Naive B cell (primary cell): ENCODE measurements around the gene RABGAP1L. TPM values are rescaled to one million over a fixed set of nuclear protein-coding genes. Genes with fewer than 3 reads are reported as not detected.
A peak's percentile ranks its signal among the peaks of the same experiment; 100 is the strongest.
"Not testable (repeated sequence)": the region's sequence is repeated elsewhere in the genome, so short reads cannot be mapped to it uniquely, and the experiment has no call there.

Source experiments
- ATAC-seq, 2 donors: fragments of 150-1000 bp; cut with Tn5 transposase; 2 replicates each; pipeline ENCODE4 v1.10.0; 2021; ENCODE audit warnings: low read depth in 2 of 2, mild to moderate bottlenecking in 2 of 2, moderate library complexity in 2 of 2
- DNase-seq: peaks from one replicate; pipeline ENCODE4 v3.0.0; 2022
- H3K27ac Mint-ChIP-seq, 6 donors: one replicate each; pipeline ENCODE4 v1.8.0; 2020 to 2022; ENCODE audit warnings: mild to moderate bottlenecking in 6 of 6, mixed read lengths in 6 of 6, moderate library complexity in 5 of 6, inconsistent platforms in 2 of 6
- H3K27me3 Mint-ChIP-seq, 3 donors: one replicate each; pipeline ENCODE4 v1.8.0; 2021 to 2022; ENCODE audit warnings: mixed read lengths in 3 of 3, mild to moderate bottlenecking in 1 of 3
- H3K36me3 Mint-ChIP-seq, 2 donors: one replicate each; pipeline ENCODE4 v1.8.0; 2020 to 2022; ENCODE audit warnings: mixed read lengths in 2 of 2, inconsistent platforms in 1 of 2, mild to moderate bottlenecking in 1 of 2
- H3K4me1 Mint-ChIP-seq, 3 donors: one replicate each; pipeline ENCODE4 v1.8.0; 2020 to 2022; ENCODE audit warnings: mixed read lengths in 3 of 3, inconsistent platforms in 1 of 3, mild to moderate bottlenecking in 1 of 3, moderate library complexity in 1 of 3
- H3K4me3 Mint-ChIP-seq, 8 donors: one replicate each; pipeline ENCODE4 v1.8.0; 2020 to 2022; ENCODE audit warnings: mild to moderate bottlenecking in 8 of 8, mixed read lengths in 8 of 8, moderate library complexity in 8 of 8, inconsistent platforms in 2 of 8
- H3K9me3 Mint-ChIP-seq, 7 donors: one replicate each; pipeline ENCODE4 v1.8.0; 2020 to 2022; ENCODE audit warnings: mixed read lengths in 7 of 7, mild to moderate bottlenecking in 5 of 7, inconsistent platforms in 2 of 7, moderate library complexity in 1 of 7
- polyA plus RNA-seq, 6 donors: library from polyadenylated mRNA; unstranded; fragments of 300-500 nt; fragmentation: Illumina TruSeq; gene quantifications; one replicate each; pipeline ENCODE4 v1.2.3, GENCODE V29; 2021; ENCODE audit warnings: low read depth in 6 of 6

RABGAP1L gene
- polyA plus RNA-seq, 6 donors from 2014 or later: 24.0 to 90.2 (median 79.0) TPM

GRCh38 chr1:174217248-174217647 lies 57.9 kb downstream of the RABGAP1L start:
- Mint-ChIP-seq H3K27me3 (no peaks in the 10 kb centered on the region), H3K27ac (no peak overlapping the region), H3K36me3 (peaks cover 0 to 4% of the 10 kb centered on the region in 2 donors), H3K9me3 (peaks cover 0 to 7% (median under 1%) of the 10 kb centered on the region in 7 donors), H3K4me3 (no peak overlapping the region), H3K4me1 (peaks cover 22 to 38% (median 37%) of the 10 kb centered on the region in 3 donors)
- DNase-seq (no peak), ATAC-seq (no peak)

- no peak overlapping the region for H3K4me3 Mint-ChIP-seq
- ATAC-seq (peak; percentile 59), DNase-seq (peak; percentile 31)
- H3K27ac Mint-ChIP-seq: no peak overlapping the region
- peaks cover 0 to 8% of the 10 kb centered on the region in 2 donors for H3K36me3 Mint-ChIP-seq
- H3K4me1 Mint-ChIP-seq: peaks cover 27 to 40% (median 38%) of the 10 kb centered on the region in 3 donors
- H3K9me3 Mint-ChIP-seq: peaks cover 0 to 8% (median 4%) of the 10 kb centered on the region in 7 donors
- H3K27me3 Mint-ChIP-seq: no peaks in the 10 kb centered on the region
Observed at GRCh38 chr1:174217787-174218574, 58.7 kb downstream of the RABGAP1L start.

- peak; percentile 32 to 36 for ATAC-seq
- Mint-ChIP-seq H3K27me3 (no peaks in the 10 kb centered on the region), H3K4me1 (peaks cover 27 to 35% (median 34%) of the 10 kb centered on the region in 3 donors), H3K27ac (peak overlapping the region in 1 of 6 donors; percentile 88), H3K36me3 (peaks cover 0 to 8% of the 10 kb centered on the region in 2 donors), H3K9me3 (peaks cover 0 to 8% (median 4%) of the 10 kb centered on the region in 7 donors), H3K4me3 (peak overlapping the region in 2 of 8 donors; percentile 76 to 88)
- no peak for DNase-seq
Observed at GRCh38 chr1:174218983-174219382, 59.7 kb downstream of the RABGAP1L start.

GRCh38 chr1:174219606-174220370 lies 60.5 kb downstream of the RABGAP1L start:
- no peak for DNase-seq
- Mint-ChIP-seq H3K27ac (peak overlapping the region in 5 of 6 donors; percentile 38 to 95 (median 93)), H3K27me3 (no peaks in the 10 kb centered on the region), H3K36me3 (peaks cover 0 to 13% of the 10 kb centered on the region in 2 donors), H3K9me3 (peaks cover 0 to 8% (median 3%) of the 10 kb centered on the region in 7 donors), H3K4me1 (peaks cover 31 to 34% (median 32%) of the 10 kb centered on the region in 3 donors), H3K4me3 (peak overlapping the region in 6 of 8 donors; percentile 79 to 95 (median 90))
- ATAC-seq: peak; percentile 39 to 50

GRCh38 chr1:174221681-174222080 lies 62.4 kb downstream of the RABGAP1L start:
- Mint-ChIP-seq H3K36me3 (peaks cover 11 to 30% of the 10 kb centered on the region in 2 donors), H3K27me3 (no peaks in the 10 kb centered on the region), H3K9me3 (peaks cover 0 to 8% (median 3%) of the 10 kb centered on the region in 7 donors), H3K4me3 (peak overlapping the region in 6 of 8 donors; percentile 32 to 91 (median 69)), H3K27ac (peak overlapping the region in 5 of 6 donors; percentile 73 to 95 (median 92)), H3K4me1 (peaks cover 38 to 47% (median 45%) of the 10 kb centered on the region in 3 donors)
- ATAC-seq: no peak
- DNase-seq: no peak

GRCh38 chr1:174222166-174222949 lies 63.0 kb downstream of the RABGAP1L start:
- H3K36me3 Mint-ChIP-seq: peaks cover 11 to 30% of the 10 kb centered on the region in 2 donors
- peaks cover 38 to 51% (median 48%) of the 10 kb centered on the region in 3 donors for H3K4me1 Mint-ChIP-seq
- peak overlapping the region in 5 of 6 donors; percentile 73 to 95 (median 92) for H3K27ac Mint-ChIP-seq
- ATAC-seq: no peak
- H3K27me3 Mint-ChIP-seq: no peaks in the 10 kb centered on the region
- H3K9me3 Mint-ChIP-seq: peaks cover 0 to 8% (median 3%) of the 10 kb centered on the region in 7 donors
- no peak for DNase-seq
- H3K4me3 Mint-ChIP-seq: peak overlapping the region in 6 of 8 donors; percentile 49 to 91 (median 76)

- peak overlapping the region in 3 of 6 donors; percentile 30 to 91 (median 31) for H3K27ac Mint-ChIP-seq
- ATAC-seq: no peak
- H3K27me3 Mint-ChIP-seq: no peaks in the 10 kb centered on the region
- H3K9me3 Mint-ChIP-seq: peaks cover 0 to 8% (median 3%) of the 10 kb centered on the region in 7 donors
- H3K4me1 Mint-ChIP-seq: peaks cover 38 to 58% (median 57%) of the 10 kb centered on the region in 3 donors
- peaks cover 19 to 34% of the 10 kb centered on the region in 2 donors for H3K36me3 Mint-ChIP-seq
- H3K4me3 Mint-ChIP-seq: peak overlapping the region in 3 of 8 donors; percentile 7 to 46 (median 42)
- DNase-seq: no peak
Observed at GRCh38 chr1:174224641-174225040, 65.3 kb downstream of the RABGAP1L start.

- no peaks in the 10 kb centered on the region for H3K27me3 Mint-ChIP-seq
- ATAC-seq (no peak), DNase-seq (no peak)
- H3K27ac Mint-ChIP-seq: peak overlapping the region in 4 of 6 donors; percentile 0 to 87 (median 19)
- peaks cover 19 to 34% of the 10 kb centered on the region in 2 donors for H3K36me3 Mint-ChIP-seq
- H3K9me3 Mint-ChIP-seq: peaks cover 0 to 8% (median 3%) of the 10 kb centered on the region in 7 donors
- H3K4me1 Mint-ChIP-seq: peaks cover 32 to 52% (median 52%) of the 10 kb centered on the region in 3 donors
- H3K4me3 Mint-ChIP-seq: peak overlapping the region in 7 of 8 donors; percentile 1 to 62 (median 35)
Observed at GRCh38 chr1:174225499-174226204, 66.3 kb downstream of the RABGAP1L start.

- Mint-ChIP-seq H3K27me3 (no peaks in the 10 kb centered on the region), H3K4me3 (no peak overlapping the region), H3K36me3 (peaks cover 34 to 36% of the 10 kb centered on the region in 2 donors), H3K9me3 (peaks cover 0 to 9% (median 4%) of the 10 kb centered on the region in 7 donors), H3K27ac (peak overlapping the region in 1 of 6 donors; percentile 22), H3K4me1 (peaks cover 19 to 33% (median 25%) of the 10 kb centered on the region in 3 donors)
- ATAC-seq: no peak
- DNase-seq: no peak
Observed at GRCh38 chr1:174230399-174230798, 71.1 kb downstream of the RABGAP1L start.

- no peak overlapping the region for H3K4me3 Mint-ChIP-seq
- H3K4me1 Mint-ChIP-seq: peaks cover 7 to 16% (median 10%) of the 10 kb centered on the region in 3 donors
- ATAC-seq (no peak), DNase-seq (no peak)
- H3K27me3 Mint-ChIP-seq: no peaks in the 10 kb centered on the region
- H3K9me3 Mint-ChIP-seq: peaks cover 0 to 9% (median 4%) of the 10 kb centered on the region in 7 donors
- H3K27ac Mint-ChIP-seq: peak overlapping the region in 4 of 6 donors; percentile 7 to 85 (median 60)
- H3K36me3 Mint-ChIP-seq: peaks cover 23 to 27% of the 10 kb centered on the region in 2 donors
Observed at GRCh38 chr1:174232761-174233160, 73.4 kb downstream of the RABGAP1L start.

GRCh38 chr1:174238845-174239501 lies 79.7 kb downstream of the RABGAP1L start:
- H3K27ac Mint-ChIP-seq, H3K27me3 Mint-ChIP-seq: not testable (repeated sequence)

More at GRCh38 chr1:174238845-174239501, 79.7 kb downstream of the RABGAP1L start:
- not testable (repeated sequence) for H3K4me3 Mint-ChIP-seq, DNase-seq, ATAC-seq, H3K9me3 Mint-ChIP-seq, H3K4me1 Mint-ChIP-seq
- peaks cover 25% of the 10 kb centered on the region in 2 donors for H3K36me3 Mint-ChIP-seq
